HG03196 (cell line): ENCODE data around the gene LINGO1.

Experiments used
- ATAC-seq: cut with Tn5 transposase; IDR thresholded peaks from one replicate; pipeline ENCODE4 v1.9.1; 2021; ENCODE audit not compliant: unreplicated experiment

The LINGO1 gene

DNA sequence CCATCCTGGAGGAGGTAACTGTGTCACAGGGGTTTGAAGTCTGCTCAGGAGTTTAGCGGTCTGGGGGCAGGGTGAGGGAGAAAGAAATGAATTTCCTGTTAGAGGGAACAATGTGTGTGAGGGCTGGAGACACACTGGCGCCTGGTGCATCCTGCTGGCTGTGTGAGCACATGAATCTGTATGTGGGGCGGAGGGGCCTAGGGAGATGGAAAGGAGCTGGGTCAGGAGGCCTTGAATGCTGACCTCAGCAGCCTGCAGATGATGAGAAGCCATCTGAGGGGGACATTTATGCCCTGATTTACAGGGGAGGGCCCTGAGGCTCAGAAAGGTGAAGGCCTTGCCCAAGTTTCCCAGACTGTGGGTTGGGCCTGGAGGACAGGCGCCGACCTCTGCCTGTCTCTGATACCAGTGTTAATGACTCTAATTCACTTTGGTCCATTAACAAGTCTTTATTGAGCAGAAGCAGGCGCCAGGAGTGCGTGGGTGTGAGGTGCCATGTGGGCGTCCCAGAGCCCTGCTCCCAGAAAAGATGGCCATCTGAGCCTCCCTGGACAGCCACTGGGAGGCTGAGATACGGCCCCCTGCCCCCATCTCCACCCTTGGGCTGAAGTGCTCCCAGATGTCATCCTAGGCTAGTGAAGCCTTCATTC is 34.8 kb downstream of the LINGO1 start:
- no peak for ATAC-seq

DNA sequence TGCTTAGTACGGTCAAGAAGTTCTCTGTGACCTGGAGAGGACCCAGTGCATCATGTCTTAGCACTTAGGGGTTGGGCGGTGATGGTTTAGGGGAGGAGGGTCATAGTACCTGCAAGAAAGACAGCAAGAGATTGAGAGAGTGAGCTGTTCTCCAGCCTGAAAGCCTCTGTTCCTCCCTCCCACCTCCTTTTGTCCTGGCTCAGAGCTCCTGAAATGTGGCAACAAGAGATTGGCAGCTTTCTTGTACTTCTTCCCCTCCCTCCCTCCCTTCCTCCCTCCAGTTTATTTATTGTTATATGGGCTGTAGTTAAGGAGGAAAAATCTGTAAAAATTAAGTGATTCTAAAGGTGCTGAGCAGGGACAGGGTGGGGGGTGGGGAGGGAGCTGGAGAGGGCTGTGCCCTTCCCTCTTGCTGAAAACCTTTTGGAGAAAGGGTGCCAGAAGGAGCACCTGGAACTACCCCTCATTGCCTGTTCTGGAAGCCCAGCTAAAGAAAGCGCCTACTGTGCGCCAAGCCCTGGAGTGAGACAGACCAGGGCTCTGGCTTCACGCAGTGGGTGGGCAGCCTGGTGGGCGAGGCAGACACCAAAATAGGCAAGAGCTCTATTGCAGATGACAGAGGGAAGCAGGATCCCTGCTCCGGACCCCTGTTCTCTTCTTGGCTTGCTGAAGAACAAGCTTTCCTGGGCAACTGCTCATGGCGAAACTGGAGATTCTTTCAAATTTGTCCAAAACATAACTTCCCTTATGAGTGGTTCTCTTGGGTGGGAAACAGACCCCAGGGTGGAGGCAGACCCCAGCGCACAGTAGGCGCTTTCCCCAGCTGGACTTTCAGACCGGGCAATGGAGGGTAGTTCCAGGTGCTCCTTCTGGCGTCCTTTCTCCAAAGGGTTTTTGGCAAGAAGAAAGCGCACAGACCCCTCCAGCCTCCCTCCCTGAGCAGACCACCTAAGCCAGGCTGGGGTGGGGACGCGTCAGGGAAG is 35.6 kb downstream of the LINGO1 start:
- ATAC-seq, result no peak

DNA sequence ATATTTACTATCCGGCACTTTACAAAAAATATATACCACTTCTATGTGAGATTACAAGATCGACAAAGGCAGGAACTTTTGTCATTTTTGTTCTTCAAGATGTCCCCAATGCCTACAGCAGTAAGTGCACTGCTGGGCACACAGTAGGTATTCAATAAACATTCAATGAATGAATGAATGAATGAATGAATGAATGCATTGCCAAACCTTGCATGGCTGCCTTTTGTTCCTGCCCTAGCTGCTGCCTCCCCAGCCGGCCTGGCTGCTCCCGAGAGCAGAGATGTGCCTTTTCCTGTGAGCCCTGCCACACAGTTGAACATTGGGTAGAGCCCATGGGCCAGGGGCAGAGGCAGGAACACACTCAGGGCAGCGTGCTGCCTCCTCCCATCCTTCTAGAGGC is 37.5 kb downstream of the LINGO1 start:
- ATAC-seq, result no peak

GRCh38 chr15:77592758-77593157 is 40.0 kb downstream of the LINGO1 start:
- ATAC-seq, result no peak

DNA sequence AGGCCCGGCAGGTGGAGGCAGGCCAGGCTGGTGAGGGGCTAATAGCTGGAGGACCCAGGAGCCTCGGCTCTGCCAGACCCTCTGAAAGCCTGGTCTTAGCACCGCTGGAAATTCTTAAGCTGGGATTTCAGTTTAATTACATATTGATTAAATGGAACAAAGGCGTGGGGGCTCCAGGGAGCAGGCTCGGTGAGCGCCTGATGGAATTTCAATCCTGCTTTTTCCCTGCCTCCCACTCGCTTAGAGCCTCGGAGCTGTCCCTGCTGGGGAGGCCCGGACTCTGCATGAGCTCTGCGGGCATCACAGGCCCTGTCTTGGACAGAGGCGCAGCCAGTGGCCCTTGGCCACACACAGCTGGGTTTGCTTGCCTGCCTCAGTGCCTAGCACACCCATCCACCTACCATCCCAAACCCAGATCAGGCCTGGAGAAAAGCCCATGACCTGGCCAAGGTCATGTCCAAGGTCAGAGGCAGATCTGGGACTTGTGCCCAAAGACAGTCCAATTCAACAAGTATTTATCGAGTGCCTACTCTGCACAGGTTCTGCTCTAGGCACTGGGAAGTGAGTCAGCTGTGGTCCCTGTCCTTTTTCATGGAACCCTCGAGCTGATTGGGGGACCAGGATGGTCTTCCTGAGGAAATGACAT is 40.6 kb downstream of the LINGO1 start:
- ATAC-seq, result no peak

- no peak for ATAC-seq
Measured at GRCh38 chr15:77589839-77590238, 42.9 kb downstream of the LINGO1 start.

- ATAC-seq, result no peak
Measured at GRCh38 chr15:77588126-77588525, 44.6 kb downstream of the LINGO1 start.

DNA sequence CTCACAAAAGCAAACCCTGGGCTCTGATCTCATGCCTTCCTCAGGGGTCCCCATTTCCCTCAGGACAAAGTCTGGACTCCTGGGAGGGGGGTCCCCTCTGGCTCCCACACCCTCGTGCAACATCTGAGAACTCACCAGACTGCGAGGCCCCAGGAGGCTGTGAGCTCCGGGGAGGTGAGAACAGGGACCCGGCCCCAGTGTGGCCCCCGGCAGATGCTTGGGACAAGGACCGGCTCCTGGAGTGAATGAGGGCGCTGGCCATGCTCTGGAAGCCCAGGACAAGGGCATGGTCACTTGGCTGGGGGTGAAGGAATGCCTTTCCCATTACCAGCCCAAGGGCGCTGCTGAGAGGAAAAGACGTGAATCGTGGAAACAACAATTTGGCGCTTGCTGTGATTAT is 48.0 kb downstream of the LINGO1 start:
- ATAC-seq, result no peak

GRCh38 chr15:77584201-77584600 is 48.5 kb downstream of the LINGO1 start:
- ATAC-seq, result no peak

- no peak for ATAC-seq
Measured at GRCh38 chr15:77582763-77583162, 49.9 kb downstream of the LINGO1 start.

DNA sequence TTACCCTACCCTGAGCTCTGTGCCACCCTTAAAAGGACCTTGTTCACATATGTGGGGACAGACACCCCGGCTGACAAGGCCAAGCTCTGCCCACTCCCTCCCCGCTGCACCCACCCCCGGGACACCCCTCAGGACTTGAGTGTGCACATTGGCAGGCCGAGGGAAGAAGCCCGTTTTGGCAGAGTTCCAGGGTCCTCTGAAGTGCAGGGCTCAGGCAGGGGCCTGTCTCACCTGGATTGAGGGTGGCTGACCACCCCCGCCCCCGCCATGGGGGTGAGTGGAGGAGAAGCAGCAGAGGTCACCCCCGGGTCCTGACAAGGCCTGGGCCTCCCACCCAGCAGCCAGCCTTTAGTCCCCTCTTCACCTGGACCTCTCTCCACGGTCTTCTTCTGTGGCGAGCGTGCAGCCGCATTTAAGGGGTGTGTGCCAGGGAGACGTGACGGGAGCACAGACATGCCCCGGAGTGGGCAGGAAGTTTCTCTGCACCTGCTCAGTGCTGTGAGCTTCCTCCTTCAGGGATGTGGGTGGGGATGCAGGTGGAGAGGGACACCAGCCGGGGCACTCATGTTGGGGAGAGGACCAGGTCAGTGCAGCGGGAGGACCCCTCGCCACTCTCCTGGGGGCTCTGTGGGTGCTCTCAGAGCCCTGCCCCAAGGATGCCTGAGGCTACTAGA is 50.7 kb downstream of the LINGO1 start:
- ATAC-seq, result no peak

- no peak for ATAC-seq
Measured at GRCh38 chr15:77580996-77581682, 51.6 kb downstream of the LINGO1 start.

- no peak for ATAC-seq
Measured at GRCh38 chr15:77579498-77580188, 53.1 kb downstream of the LINGO1 start.

DNA sequence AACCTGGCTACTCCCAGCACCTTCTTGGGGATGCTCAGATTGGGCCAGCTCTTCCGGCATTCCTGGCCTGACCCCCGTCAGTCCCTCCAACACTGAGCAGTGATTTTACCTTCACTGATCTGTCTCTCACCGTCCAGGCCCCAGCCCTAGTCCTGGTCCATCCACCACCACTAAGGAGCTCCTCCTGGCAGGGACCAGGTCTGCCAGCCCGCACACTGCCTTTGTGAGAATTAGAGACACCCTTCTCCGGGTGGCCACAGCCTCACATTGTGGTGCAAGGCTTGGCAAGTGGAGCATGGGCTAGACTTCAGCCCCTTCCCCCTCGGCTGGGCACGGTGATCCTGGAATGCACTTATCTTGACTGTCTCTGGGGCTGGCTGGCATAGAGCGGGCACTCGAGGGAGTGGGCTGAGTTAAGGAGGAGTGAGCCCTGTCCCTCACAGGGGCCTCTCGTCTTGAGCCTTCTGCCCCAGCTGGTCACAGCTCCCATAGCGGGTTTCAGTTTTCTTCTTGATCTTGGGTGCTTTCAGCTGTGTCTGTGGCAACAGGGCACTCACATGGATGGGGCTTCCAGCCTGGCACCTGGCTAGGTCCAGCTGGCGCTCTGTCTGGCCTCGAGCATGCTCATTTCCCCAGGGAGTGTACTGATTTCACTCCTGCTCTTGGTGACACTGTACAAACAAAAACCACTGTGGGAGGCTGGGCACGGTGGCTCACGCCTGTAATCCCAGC is 53.9 kb downstream of the LINGO1 start:
- no peak for ATAC-seq

DNA sequence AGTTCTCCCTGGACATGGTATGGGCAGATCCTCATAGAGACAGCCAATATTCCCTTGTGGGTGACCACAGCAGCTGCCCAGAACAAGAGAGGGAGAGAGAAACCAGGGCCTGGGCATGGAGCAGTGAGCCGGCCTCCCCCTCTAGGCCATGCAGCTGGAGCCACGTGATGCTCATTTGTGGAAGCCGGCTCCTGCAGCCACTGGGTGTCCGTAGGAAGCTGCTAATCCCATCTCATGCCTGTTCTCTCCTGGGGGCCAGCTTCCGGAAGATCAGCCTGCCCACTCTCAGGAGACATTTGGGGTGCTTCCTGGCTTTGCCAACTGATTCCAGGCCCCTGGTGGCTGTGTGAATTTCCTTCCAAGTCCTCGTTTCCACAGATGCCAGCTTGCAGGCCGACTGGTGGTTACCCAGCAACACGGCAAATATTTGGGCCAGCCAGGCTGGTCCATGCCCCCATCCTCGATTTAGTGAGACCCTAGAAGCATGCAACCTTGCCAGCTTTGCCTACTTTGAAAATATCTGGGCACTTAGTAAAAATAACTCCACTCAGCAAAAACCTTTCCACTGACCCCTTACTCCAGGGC is 55.3 kb downstream of the LINGO1 start:
- no peak for ATAC-seq

DNA sequence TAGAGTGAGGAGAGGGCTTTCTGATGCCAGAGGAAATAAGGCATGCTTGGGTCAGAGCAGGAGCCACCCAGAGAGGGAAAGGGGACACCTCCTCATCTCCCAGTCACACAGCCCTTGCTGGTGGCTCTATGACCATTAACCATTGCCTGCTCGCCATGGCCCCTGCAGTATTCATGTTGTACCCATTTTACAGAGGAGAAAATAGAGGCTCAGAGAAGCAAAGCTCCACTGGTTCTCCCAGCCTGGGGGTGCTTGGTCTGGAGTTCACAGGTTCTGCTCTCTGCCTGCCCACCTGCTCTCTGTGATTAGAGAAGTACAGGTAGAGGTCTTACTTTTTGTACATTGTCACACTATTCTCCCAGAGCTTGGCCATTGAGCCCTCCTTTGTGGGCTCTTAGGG is 56.2 kb downstream of the LINGO1 start:
- no peak for ATAC-seq

DNA sequence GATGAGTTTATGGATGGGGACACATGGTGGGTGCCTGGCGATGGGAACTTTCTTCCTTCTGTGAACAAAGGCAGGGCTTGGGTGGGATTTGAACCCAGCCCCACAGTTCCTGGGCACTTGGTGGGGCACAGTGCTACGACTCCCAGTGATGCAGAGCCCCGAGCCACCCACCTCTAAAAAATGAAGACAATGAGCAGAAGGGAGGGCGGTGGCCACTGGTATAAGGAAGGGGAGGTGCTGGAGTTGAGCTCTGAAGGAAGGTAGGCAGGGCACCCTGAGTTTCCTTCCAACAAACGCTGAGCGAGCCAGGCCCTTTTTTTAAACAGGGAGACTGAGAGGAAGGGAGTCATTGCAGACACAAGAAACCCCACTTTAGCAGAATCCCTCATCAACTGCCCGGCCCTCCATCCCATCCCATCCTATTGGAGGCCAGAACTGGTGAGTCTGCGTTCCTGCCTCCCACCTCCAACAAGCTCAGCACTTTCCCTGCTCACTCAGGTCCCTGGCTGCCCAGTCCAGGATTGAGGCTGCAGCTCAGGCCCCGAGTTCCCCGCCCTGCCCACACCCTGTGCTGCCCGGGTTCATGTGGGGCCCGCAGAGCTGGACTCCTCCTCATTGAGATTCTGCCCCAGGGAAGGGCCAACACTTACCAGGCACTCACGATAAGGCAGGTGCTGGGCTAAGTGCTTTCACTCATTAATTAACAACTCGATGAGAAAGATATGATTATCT is 57.3 kb downstream of the LINGO1 start:
- ATAC-seq, result no peak

- ATAC-seq, result no peak
Measured at GRCh38 chr15:77574521-77575202, 58.0 kb downstream of the LINGO1 start.
